ENCODE measurements around the gene TARBP1.
"Not testable (repeated sequence)": the region's sequence is repeated elsewhere in the genome, so short reads cannot be mapped to it uniquely, and the experiment has no call there.

The TARBP1 gene

DNA sequence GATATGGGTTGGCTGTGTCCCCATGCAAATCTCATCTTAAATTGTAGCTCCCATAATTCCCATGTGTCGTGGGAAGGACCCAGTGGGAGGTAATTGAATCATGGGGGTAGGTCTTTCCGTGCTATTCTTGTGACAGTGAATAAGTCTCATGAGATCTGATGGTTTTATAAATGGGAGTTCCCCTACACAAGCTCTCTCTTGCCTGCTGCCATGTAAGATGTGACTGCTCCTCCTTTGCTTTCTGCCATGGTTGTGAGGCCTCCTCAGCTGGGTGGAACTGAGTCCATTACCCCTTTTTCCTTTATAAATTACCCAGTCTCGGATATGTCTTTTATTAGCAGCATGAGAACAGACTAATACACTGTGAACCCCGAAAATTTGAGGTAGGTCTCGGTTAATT lies 25.3 kb upstream of the TARBP1 start:
- DNase-seq = not testable (repeated sequence)

DNA sequence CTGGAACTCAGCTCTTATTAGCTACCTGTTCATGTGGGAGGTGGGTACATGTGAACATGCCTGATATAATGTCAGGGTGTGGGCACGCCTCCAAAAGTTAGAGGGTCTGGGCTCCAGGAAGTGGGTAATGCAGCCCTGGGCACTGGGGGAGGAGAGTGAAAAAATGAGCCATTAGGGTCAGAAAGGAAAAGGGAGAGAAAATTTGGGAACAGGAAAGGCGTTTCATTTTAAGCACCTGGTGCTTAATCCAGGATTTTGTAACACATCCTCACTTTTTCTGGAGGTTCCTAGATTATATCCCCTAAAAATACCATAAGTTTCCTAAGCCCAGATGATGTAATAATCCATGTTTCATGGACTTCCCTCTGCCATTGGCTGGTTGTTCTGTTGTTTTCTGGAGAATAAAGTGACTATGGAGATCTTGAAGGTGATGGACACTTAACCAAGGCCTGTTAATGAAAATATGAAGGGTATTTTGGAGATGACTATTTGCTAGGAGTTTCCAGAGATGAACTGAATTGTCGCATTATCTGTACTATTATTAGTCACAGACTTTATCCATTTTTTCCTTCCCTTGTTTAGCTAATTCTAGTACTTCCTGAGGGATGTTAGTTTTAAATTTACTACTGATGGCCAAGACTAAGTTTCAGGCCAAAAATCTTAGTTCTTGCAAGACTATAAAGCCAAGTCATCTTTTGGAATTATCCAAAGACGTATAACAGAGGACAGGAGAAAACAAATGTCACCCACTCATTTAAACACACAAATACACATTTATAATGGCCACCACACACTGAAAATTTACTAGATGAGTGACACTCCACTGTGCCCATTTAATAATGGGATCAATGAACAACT lies 24.4 kb upstream of the TARBP1 start:
- no peak for DNase-seq

DNA sequence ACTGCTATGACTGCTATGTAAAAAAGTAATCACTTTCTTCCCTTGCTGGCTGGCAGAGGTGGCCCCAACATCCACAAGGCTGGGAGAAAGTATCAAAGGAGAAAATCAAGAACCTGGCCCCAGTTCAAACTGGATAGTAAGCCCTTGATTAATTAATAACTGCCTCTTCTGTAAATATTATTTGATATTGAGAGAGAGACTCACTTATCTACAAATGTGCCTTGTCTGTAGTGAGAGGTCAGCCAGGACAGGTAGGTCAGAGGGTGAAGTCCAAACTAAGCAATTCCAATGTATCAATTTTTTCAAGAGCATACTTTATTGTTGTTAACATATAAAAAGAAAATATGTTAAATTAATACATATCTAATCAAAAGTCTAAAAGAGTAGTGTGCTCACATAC lies 23.8 kb upstream of the TARBP1 start:
- DNase-seq = no peak

DNA sequence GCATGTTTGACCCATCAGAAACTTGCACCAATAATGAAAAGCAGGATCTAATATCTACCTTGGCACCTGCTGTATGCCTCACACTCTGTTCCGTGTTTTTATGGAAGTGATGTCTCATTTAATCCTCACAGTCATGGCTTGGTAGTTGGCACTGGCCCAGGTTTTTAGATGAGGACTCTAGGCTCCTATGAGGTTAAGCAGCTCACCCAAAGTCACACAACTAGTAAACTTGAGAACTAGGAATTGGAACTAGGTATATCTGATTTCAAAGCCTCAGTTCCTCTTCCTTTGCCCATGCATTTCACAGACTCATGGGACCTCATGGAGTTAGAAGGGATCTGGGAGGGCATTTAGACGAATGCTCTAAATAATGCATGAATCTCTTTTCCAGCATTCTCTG lies 21.3 kb upstream of the TARBP1 start:
- DNase-seq = no peak

DNA sequence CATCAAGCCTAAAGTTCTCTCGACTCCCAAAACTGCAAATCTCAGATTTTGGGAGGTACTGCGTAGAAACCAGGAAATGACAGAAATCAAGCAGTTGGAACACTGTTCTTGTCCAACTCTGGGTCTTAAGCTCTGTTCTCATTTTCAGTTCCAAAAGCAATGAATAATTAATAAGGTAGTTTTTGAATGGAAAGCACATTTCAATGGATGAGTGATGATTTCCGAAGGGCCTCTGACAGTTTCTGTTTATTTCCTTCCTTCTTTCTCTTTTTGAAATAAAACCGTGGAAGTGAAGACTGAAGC lies 20.9 kb upstream of the TARBP1 start:
- DNase-seq = no peak

DNA sequence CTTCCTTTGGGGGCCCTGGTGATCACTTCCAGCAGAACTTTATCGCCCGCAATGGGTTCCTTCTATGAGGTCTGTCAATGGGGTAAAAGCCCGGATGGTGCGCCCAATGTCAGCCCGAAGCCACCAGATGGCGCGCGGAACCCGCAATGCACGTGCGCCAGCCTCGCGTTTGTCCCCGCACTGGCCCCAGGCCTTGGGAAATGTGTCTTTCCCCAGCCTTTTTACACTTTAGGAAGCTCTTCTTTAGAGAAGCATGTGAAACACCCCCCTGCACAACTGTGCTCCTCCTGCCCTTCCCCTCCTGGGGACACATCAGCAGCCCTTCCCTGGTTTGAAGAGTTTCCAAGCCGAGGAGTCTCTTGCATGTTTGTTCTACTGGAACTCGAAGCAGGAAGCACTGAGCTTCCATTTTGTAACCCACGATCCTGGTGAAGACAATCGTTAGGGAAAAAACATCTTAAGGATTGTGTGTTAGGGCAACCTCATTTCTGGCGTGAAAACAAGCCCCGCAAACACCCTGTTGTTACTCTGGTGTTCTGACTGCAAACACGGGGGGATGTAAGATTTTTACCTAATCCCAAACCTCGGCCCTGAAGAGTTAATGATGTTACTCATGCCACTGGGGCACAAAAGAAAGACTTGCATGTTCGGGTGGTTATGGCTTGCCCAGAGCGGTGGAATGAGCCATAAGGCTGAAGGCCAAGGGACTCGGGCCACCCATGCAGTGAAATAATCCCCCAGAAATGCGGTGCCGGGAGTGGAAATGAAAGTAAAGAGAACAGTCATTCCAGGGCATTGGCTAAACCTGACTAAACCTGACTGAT lies 20.4 kb upstream of the TARBP1 start:
- DNase-seq = peak; percentile 85

DNA sequence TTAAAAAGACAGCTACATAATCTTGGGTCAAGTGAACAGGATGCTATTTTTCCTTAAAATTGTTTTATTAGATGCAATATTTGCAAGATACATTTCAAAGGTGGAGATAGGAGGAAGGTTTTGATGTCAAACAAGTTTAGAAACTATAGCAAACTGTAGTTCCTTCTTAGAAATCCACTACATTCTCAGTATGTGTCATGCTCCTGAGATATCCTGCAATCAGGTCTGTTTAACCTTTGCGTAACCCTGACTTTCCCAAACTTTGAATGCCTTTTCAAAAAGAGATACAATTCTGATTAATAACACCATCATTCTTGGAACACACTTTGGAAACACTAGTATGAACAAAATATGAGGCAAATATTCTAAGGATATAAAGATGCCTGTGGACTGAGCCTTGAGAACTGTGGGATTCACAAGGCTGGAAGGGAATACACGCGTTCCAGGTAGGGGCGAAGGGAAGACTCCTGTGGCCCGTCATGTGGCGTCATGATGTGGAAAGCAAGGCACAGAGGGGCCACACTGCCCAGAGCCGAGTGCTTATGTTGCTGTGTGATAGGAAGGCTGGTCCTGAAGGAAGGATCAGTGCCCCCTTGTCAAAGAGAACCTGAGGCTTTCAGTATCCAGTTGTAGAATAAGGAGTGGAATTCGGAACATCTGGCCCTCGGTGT lies 19.6 kb upstream of the TARBP1 start:
- DNase-seq = no peak

DNA sequence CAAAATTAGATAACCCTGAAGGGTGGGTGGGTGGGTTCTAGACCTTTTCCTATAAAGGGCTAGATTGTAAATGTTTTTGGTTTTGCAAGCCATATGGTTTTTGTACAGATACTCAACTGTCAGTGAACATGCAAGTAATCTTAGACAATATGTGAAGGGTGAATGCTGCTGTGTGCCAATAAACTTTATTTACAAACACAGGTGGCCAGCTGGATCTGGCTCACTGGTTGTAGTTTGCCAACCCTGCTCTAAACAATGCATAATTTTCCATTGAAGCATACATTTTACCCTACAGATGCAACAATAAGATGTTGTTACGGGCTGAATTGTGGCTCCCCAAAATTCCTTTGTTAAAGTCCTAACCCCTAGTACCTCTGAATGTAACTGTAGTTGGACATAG lies 18.6 kb upstream of the TARBP1 start:
- DNase-seq = no peak

DNA sequence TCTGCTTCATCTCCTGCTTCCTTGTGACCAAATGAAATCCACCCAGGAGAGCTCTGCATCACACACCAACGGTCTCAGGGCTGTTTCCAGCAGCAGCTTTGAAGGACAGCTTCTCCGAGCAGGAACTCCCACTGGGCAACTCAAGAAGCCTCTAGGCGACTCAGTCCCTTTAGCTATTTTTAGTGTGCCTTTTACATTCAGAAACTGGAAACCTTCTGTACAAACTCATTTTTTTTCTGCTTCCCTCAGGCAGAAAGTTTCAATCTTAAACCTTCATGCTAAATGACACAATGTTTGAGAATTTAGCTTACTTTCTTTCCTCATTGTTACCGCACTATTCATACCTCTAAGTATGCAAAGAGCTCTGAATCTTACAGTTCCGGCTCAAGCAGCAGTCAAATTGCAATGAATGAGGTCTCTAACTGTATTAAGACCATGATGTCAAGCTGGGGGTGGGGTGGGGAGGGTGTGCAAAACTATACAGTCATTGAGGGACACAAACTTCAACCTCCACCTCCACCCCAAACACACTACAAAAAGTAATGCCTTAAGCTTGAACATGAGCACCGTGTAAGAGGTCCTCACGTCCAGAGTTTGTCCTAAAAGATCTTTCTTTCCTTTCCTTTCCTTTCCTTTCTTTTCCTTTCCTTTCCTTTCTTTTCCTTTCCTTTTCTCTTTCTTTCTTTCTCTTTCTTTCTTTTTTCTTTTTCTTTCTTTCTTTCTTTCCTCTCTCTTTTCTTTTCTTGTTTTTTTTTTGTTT lies 16.4 kb upstream of the TARBP1 start:
- DNase-seq = no peak

DNA sequence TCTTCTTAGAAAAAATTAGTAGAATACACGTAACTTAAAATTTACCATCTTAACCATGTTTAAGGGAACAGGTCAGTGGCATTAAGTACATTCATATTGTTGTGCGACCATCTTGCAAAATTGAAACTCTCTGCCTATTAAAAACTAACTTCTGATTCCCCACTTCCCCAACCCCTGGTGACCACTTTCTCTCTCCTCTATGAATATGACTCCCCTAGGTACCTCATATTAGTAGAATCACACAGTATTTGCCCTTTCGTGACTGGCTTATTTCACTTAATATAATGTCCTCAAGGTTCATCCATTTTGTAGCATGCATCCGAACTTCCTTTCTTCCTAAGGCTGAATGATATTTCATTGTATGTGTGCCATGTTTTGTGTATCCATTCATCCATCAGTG lies 15.1 kb upstream of the TARBP1 start:
- DNase-seq = no peak

DNA sequence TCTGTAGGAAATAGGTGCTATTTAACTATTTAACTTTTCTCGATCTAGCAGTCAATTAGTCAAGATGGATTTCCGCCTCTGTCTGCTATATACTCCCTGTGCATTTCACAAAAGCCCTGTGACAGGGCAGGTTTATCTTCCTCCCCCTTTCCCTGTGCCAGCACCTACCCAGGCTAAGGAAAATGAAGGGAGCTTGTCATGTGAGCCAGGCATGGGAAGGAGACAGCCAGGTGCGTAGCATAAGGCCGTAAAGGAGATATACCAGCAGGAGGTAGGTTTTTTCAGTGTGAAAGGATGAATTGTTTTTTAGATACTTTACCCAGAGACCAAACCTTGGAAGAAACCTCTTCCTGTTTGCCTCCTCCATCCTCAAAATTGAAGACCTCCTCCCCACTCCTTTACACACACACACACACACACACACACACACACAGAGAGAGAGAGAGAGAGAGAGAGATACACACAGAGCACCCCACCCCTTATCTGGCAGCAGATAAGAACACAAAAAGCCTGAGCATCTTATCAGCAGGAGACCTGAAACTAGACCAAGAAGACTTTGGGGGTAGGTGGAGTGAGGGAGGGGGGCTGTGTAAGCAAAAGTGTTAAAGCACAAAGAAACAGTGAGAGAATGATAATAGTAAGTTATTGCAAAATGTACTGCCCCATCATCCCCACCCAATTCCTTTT lies 12.0 kb upstream of the TARBP1 start:
- DNase-seq = no peak

DNA sequence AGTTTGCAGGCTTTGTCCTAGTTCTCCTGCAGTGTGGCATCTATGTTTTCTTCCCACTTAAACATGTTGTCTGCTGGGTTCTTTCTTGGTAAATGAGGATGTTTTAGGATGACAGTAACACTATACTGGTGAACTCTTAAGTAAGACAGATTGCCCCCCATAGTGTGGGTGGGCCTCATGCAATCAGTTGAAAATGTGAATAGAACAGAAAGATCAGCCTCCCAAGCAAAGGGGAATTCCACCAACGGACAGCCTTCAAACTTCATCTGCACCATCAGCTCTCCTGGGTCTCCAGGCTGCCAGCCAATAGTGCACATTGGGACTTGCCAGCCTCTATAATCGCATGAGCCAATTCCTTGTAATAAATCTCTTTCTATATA lies 10.7 kb upstream of the TARBP1 start:
- no peak for DNase-seq

DNA sequence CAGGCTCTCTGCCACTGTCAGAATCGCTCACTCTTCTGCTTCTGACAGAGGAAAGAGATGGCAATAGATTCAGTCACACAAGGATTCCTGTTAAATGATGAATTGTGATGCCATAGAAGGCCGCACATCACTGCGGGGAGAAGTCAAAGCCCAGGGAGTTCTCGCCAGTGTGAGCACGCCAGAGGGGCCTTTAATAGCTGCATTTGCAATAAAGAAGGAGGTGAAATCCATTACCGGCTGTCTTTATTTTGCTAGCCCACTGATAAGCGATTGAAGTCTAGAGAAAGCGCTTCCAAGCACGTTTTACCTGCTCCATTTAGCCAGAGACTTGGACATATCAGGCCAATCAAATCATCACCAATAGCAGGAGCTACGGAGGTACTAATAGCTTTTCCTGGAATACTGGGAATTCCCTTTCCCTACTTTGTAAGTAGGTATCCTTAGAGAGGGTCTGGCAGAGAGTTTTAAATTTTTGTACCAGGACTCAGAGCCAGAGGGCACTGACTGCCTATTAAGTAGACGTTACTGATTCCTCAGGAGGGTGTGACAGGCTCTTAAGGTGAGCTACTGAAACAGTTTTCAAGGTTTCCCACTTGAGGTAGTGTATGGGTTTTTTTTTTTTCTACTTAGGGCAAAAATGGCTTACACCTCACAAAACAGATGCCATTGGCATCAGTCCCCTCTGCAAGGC lies 10.2 kb upstream of the TARBP1 start:
- DNase-seq = no peak

DNA sequence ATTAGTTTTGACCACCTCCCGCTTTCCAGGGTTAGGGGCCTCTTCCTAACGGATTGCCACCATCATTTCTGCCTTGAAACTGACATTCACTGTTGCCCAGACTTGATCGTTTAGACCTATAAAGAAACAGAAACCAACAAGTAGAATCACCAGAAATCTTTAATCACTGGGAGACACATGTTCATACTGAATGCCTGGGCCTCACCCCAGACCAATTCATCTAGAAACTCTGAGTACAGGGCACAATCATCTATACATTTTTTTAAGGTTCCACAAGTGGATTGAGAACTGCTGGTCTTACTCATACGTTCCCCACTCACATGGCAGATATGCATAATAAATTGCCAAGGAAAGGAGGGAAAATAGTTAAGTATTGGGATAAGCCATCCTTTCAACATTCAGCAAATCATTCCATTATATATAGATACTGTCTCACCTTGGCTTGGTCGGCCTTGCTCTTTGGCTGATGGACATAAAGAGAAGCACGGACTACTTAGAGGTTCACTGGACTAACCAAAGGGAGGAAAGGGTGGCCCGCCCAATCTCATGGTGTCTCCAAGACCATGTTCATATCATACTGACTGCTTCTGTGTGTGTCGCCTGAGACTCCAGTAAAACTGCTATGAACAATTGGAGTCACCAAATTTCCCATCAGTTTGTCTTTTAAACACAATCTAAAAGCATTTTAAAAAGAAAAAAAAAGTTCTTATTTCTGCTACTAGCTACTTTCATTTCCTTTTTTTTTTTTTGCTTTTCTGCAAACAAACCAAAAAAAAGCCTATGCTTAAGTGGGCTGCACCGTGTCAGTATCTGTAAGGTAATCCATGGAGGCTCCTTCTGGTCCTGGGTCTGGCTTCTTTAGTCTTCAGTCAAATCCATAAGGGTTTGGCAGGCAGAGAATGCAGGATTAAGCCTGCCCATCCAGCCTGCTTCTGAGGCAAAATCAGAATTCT lies 9.4 kb upstream of the TARBP1 start:
- no peak for DNase-seq

DNA sequence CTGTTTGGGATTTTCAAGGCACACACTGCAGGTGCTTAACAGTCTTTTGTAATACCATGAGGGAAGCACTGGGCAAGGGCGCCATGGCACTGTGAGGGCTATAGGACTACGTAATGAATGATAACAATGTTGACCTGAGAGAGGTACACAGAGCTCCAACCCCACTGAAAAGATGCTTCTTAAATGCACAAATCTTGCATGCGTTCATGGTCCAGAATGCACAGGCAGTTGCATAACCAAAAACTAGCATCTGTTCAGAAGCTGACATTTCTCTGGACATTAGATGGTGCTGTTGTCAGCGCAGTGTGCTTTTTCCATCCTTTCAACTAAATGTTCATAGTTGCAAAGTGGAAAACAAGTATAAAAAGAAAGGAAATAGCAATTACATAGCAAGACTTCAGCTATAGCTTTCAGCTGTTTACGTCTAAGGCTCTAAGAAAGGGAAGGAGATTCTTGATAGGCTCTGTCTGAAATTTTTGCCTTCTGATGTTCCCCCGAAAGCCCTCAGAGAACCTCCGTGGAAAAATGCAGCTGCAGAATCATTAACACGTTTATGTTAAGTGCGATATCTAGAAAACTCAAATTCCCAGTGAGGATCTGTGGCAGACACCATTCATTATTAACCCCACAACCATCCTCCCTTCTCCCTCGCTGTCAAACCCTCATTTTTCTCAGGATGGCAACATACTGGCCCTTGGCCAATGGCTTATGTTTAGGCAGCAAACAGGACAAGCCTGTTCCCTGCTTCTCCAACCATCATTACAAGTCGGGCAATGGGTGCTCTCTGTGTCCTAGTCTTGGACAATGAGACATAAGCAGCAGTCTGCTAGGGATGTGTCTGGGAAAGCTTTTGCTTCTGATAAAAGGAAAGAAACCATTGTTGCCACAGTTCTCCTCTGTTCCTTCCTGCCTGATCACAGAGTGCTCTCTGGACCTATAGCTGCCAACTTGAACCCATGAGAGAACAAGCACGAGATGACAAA lies 8.2 kb upstream of the TARBP1 start:
- DNase-seq = no peak

DNA sequence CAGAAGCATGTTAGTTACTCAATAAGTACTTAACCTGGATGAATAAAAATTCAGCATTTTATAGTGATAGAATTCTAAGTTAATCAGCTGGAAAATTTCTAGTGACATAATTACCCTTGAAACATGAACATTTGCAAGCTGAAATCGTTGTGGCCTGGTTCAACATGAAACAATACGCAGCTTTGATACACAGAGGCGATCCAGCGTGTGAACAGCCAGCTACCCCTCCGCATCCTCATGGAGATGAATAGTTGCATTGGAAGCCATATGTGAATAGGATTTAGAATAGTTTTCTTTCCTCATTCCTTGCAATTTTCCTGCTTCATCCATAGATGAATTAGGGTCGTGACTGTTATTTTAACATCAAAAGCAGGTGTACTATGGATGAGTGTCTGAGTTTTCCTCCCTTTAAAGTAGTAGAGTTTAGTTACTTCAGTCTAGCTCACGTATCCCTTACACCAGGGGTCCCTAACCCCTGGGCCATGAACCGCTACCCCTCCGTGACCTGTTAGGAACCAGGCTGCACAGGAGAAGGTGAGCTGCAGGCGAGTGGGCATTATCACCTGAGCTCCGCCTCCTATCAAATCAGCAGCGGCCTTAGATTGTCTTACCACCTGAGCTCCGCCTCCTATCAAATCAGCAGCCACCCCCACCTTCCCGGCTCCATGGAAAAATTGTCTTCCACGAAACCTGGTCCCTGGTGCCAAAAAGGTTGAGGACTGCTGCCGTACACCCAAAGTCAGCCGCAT lies 6.2 kb upstream of the TARBP1 start:
- DNase-seq = no peak

DNA sequence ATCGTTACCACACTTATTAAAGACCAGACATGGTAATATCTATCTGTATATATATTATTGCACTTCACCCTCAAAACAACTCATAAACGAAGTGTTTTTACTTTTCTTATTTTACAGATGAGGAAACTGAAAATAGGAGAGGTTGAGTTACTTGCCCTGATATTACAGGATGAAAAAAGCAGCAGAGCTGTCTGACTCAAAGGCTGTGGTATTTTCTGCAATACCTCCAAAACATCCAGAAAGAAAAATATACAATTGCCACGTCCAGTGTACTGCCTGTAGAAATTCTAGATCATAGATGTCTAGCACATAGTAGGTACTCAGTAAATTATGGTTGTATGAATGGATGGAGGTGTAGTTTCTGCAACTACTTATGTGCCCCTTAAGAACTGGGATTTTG lies 5.2 kb upstream of the TARBP1 start:
- DNase-seq = no peak

DNA sequence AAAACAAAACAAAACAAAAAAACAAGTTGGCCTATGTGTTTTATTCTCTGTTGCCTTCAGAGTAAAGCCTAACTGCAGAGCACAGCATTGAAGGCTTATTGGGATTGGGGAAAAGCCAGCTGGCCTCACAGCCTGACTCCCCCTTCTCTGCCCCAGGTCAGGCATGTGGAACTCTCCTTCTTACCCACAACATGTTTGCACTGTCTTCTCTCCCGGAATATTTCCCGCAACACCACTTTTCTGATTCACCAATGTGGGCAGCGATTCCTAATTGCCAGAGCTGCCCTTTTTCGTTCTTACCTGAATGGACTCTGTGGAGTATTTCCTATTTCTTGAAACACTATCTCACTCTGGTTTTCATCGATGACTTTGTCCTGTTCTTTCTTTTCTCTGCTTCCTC lies 2.8 kb upstream of the TARBP1 start:
- DNase-seq = no peak

DNA sequence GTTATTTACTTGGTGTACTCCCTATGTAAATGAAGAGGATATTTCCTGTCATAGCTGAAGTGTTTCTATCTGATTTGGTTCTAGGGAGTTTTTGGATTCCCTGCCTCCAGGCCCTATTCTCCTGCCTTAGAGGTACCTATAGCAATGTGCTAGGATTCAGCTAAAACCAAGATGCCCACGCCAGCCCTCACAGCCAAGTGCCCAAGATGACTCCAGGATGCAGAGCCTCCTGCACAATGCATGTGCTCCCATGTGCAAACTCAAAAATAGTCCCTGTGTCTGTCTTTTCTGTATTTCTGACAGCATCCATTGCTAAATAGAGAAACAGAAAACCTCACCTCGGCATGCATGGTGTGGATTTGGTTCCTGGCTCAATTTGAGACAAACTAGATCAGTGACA lies 887 bp upstream of the TARBP1 start:
- DNase-seq = no peak
